Measurements from ENCODE around the gene CLMN. TPM values are rescaled to one million over a fixed set of nuclear protein-coding genes. Genes with fewer than 3 reads are reported as not detected.

The CLMN gene
- total and polyA plus RNA-seq, 2 of the 13 experiments (the other 11 are each of a cell fraction or from before 2014, with no cell fraction given) = 15.1 to 16.7 TPM

GRCh38 chr14:95185033-95185766 is 134.5 kb downstream of the CLMN start (continued):
- no peak for TF ChIP-seq RERE (CRISPR knock-in tag; IDR thresholded peaks at IDR 0.05; ENCODE audit: low read depth)
- no peak for TF ChIP-seq ZFP90 (CRISPR knock-in tag; IDR thresholded peaks at IDR 0.05; ENCODE audit: borderline replicate concordance)
- TF ChIP-seq SNAI1 (CRISPR knock-in tag; IDR thresholded peaks at IDR 0.05; ENCODE audit: borderline replicate concordance) = no peak
- no peak for TF ChIP-seq ZNF672 (CRISPR knock-in tag; IDR thresholded peaks at IDR 0.05)

- ChIA-PET CTCF (ENCODE audit: low intra/inter-chr PET ratio, low total read pairs) (no interaction called here), POLR2A (no interaction called here)
- H3K4me1 ChIP-seq (ENCODE audit: insufficient read depth, low read length) = peaks cover 35% of the 10 kb centered on the region
- H3K27me3 ChIP-seq (ENCODE audit: control insufficient read depth in 1 of 2, insufficient read depth in 2 of 2, low read length in 2 of 2) = no peaks in the 10 kb centered on the region
- no peak for ATAC-seq
- H3K79me2 ChIP-seq (ENCODE audit: insufficient read depth, low read length) = no peaks in the 10 kb centered on the region
- H3K9me3 ChIP-seq (ENCODE audit: low read length) = peaks cover 9% of the 10 kb centered on the region; the same call in 1 of the 2 replicates
- BruUV-seq (replicated peaks) = no TSS peak
- intact Hi-C loops (cut with micrococcal nuclease; ENCODE audit: unreplicated experiment) (no loop called here), in situ Hi-C loops (cut with HindIII; ENCODE audit: extremely low pct_ligation_motif_present, low pct_unique_long_range_greater_than_20kb) (no loop called here)
- H4K20me1 ChIP-seq (ENCODE audit: insufficient read depth, low read length) = no peaks in the 10 kb centered on the region
- H3K9ac ChIP-seq (ENCODE audit: insufficient read depth, low read depth, low read length) = no peak overlapping the region
- FAIRE-seq = no peak
- H3K4me3 ChIP-seq (replicated peaks in 1 of 3; ENCODE audit: insufficient read depth in 1 of 3, low read depth in 2 of 3, low read length in 3 of 3) = no peak overlapping the region
- DNase-seq (ENCODE audit: low spot score) = no peak
- H2AFZ ChIP-seq (ENCODE audit: low read length) = no peak overlapping the region
- no peak overlapping the region for H3K27ac ChIP-seq (ENCODE audit: extremely low read length, insufficient read depth, low read length)
- 81% methylated on average over 2 of the region's 2 CpGs for WGBS (ENCODE audit: low lambda C conversion rate)
- H3K4me2 ChIP-seq (ENCODE audit: low read depth, low read length) = no peak overlapping the region
- no peaks in the 10 kb centered on the region for H3K36me3 ChIP-seq (replicated peaks in 1 of 2; ENCODE audit: control insufficient read depth in 1 of 2, insufficient read depth in 2 of 2, low read length in 2 of 2)
- TF ChIP-seq PRDM4 (CRISPR knock-in tag; IDR thresholded peaks at IDR 0.05; ENCODE audit: borderline replicate concordance) (no peak), ETV6 (CRISPR knock-in tag; conservative IDR thresholded peaks at IDR 0.05) (no peak), RARA (CRISPR knock-in tag; IDR thresholded peaks at IDR 0.05) (no peak), ATF7-NPFF (CRISPR knock-in tag; IDR thresholded peaks at IDR 0.05; ENCODE audit: low read depth) (no peak), IKZF4 (CRISPR knock-in tag; IDR thresholded peaks at IDR 0.05; ENCODE audit: borderline replicate concordance, low read depth, not compliant biosample characterization) (no peak)
- TF ChIP-seq, protein P1, sequence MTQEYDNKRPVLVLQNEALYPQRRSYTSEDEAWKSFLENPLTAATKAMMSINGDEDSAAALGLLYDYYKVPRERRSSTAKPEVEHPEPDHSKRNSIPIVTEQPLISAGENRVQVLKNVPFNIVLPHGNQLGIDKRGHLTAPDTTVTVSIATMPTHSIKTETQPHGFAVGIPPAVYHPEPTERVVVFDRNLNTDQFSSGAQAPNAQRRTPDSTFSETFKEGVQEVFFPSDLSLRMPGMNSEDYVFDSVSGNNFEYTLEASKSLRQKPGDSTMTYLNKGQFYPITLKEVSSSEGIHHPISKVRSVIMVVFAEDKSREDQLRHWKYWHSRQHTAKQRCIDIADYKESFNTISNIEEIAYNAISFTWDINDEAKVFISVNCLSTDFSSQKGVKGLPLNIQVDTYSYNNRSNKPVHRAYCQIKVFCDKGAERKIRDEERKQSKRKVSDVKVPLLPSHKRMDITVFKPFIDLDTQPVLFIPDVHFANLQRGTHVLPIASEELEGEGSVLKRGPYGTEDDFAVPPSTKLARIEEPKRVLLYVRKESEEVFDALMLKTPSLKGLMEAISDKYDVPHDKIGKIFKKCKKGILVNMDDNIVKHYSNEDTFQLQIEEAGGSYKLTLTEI (CRISPR knock-in tag; conservative IDR thresholded peaks at IDR 0.05) = no peak
- TF ChIP-seq, protein P2, sequence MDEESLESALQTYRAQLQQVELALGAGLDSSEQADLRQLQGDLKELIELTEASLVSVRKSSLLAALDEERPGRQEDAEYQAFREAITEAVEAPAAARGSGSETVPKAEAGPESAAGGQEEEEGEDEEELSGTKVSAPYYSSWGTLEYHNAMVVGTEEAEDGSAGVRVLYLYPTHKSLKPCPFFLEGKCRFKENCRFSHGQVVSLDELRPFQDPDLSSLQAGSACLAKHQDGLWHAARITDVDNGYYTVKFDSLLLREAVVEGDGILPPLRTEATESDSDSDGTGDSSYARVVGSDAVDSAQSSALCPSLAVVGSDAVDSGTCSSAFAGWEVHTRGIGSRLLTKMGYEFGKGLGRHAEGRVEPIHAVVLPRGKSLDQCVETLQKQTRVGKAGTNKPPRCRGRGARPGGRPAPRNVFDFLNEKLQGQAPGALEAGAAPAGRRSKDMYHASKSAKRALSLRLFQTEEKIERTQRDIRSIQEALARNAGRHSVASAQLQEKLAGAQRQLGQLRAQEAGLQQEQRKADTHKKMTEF (CRISPR knock-in tag; IDR thresholded peaks at IDR 0.05) = no peak
These were observed 135.3 kb downstream of the CLMN start for GRCh38 chr14:95184413-95184790.

Measured in HepG2 (cell line).